OCI-LY7 (cell line): ENCODE data around the gene DMXL2.

Experiments
- CTCF ChIP-seq: fragments of 200-600 bp; sonication (generic); conservative IDR thresholded peaks from 2 replicates; pipeline ENCODE4 v1.5.1; 2014; ENCODE audit warnings: mild to moderate bottlenecking, antibody characterized with exemption, low read length, moderate library complexity, mixed read lengths
- EZH2phosphoT487 ChIP-seq: fragments of 200-600 bp; sonication (generic); IDR thresholded peaks from 2 replicates; pipeline ENCODE4 v1.6.1; 2018; ENCODE audit warnings: low read depth, borderline replicate concordance, mild to moderate bottlenecking, mixed run types, antibody characterized with exemption, low read length, moderate library complexity, mixed read lengths

GRCh38 chr15:51625236-51625635 lies 2.7 kb upstream of the DMXL2 start:
- no peak for TF ChIP-seq CTCF
- TF ChIP-seq EZH2phosphoT487 = no peak
